Inferior parietal cortex (tissue), 1 donor: Measurements from ENCODE around the gene MGST3.
"Not testable (repeated sequence)": the region's sequence is repeated elsewhere in the genome, so short reads cannot be mapped to it uniquely, and the experiment has no call there.

Experiments
- DNase-seq: peaks from one replicate; pipeline ENCODE4 v3.0.0-alpha.2; 2016; ENCODE audit errors: extremely low spot score

Gene MGST3

DNA sequence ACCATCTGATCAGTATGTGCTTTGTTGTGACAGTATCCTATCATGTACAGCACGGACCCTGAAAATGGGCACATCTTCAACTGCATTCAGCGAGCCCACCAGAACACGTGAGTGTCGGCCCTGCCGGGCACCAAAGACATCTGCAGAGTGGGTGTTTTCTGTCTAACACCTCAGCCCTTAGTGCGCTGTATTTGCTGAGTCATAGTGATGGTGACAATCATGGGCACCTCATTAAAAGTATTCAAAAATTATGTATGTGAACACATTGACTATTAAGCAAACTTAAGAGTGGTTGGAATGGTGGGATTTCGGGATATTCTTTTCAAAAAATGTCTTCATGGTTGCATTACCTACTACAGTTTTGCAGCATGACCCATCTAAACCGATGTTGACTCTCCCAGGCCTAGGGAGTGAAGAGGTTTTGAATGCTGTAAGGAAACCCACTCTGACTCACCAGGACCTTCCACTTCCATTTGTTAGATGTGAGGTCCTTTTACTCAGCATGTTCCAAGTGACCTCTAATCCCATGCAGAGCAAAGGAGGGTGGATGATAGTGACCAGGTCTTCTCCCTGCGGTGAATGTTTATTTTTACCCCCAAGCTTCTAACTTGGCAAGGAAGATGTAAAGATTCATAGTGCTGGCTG, 20.1 kb downstream of the MGST3 start:
- DNase-seq: no peak

DNA sequence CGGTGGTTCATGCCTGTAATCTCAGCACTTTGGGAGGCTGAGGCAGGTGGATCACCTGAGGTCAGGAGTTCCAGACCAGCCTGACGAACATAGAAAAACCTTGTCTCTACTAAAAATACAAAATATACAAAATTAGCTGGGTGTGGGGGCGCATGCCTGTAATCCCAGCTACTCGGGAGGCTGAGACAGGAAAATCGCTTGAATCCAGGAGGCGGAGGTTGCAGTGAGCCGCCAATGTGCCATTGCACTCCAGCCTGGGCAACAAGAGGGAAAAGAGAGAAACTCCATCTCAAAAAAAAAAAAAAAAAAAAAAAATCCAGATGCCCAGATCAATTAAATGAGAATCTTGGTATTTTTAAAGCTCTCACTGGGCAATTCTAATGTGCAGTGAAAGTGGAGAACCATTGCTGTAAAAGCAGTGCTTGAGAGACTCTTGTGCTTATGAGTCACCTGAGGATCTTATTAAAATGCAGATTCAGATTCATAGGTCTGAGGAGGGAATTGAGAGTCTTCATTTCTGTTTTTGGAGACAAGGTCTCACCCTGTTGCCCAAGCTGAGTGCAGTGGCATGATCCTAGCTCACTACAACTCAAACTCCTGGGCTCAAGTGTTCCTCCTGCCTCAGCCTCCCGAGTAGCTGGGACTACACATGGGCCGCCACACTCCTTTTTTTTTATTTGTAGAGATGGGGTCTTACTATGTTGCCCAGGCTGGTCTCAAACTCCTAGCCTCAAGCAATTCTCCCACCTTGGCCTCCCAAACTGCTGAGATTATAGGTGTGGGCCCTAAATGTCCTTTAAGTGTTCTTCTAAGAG, 27.9 kb downstream of the MGST3 start:
- DNase-seq: not testable (repeated sequence)

DNA sequence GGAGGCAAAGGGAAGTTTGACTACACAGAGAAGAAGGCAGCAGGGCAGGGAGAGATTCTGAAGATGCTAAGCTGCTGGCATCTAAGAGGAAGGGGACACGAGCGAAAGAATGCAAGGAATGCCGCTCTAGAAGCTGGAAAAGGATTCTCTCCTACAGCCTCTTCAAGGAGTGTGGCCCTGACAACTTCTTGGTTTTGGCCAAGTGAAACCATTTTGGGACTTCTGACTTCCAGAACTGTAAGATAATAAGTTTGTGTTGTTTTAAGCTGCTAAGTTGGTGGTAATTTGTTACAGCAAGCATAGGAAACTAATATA, 28.5 kb downstream of the MGST3 start:
- DNase-seq: no peak

DNA sequence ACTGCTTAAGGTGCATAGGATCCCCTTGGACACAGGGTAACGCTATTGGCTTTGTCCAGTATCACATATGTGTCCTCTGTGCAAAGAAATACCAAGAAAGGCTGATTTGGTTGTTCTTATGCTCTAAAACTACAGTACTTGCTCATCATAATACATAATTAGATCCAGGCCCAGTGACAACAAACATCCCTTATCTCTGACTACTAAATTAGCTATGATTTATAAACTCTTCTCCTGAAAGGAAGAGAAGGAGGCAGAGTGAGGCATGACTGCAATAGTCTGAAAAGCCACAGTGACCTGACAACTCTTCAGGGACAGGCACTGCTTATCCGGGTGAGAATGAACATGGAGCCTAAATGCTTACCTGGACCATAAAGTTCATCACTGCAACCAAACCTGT, 30.7 kb downstream of the MGST3 start:
- DNase-seq: no peak

DNA sequence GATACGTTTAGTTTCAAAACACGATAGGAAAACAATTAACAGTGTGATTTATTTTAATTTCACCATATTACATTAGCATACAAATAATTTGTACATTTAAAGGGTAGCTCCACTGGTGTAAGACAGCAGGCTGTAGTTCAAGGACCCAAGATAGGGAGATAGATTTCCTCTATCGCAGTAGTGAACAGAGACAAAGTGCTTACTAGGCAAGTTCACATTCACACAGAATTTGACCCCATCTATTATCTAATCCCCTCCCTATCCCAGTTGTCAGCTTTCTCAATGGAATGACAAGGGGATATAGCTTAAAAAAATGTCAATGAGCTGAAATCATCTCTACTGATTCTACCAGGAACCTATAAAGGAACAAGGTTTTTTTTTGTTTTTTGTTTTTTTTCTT, 31.2 kb downstream of the MGST3 start:
- no peak for DNase-seq

DNA sequence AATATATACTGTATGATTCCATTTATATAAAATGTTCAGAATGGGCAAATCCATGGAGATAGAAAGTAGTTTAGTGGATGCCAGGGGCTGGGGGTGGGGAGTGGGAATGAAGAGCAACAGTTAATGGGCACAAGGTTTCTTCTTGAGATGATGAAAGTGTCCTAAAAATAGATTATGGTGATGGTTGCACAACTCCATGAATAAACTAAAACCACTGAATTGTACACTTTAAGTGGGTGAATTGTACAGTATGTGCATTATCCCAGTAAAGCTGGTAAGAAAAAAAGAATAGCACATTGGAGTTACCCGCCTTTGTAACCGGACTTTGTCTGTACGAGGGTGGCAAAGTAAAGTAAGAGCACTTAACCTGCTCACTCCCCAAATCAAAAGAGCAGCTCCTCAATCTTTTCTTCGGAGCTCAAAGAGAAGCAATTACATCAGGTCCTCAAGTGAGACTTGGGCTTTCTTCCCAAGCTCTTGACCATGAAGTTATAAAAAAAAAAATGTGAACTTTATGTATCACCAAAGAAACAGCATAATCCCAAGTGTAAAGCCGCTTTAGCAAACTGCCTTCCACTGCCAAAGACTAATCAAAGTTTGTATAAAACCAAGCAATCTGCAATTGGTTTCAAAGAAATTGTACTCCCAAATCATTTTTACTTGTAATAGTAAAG, 35.3 kb downstream of the MGST3 start:
- no peak for DNase-seq

DNA sequence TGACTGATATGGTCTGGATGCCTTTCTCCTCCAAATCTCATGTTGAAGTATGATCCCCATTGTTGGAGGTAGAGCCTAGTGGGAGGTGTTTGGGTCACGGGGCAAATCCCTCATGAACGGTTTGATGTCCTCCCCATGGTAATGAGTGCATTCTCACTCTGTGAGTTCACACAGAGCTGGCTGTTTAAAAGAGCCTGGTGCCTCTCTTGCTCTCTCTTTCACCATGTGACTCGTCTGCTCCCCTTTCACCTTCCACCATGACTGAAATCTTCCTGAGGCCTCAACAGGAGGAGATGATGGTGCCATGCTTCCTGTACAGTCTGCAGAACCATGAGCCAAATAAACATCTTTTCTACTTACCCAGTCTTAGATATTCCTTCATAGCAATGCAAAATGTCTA, 37.1 kb downstream of the MGST3 start:
- DNase-seq: no peak

DNA sequence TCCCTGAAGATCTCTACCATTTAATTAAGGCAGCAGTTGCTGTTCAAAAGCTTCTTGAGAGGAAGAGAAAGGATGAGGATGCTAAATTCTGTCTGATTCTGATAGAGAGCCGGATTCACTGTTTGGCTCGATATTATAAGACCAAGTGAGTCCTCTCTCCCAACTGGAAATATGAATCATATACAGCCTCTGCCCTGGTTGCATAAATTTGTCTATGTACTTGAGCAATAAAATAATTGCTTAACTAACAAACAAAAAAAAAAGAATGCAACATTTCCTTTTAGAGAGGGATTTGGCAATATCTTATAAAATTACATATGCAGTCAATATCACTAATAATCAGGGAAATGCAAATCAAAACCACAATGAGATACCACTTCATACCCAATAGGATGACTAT, 40.5 kb downstream of the MGST3 start:
- no peak for DNase-seq

DNA sequence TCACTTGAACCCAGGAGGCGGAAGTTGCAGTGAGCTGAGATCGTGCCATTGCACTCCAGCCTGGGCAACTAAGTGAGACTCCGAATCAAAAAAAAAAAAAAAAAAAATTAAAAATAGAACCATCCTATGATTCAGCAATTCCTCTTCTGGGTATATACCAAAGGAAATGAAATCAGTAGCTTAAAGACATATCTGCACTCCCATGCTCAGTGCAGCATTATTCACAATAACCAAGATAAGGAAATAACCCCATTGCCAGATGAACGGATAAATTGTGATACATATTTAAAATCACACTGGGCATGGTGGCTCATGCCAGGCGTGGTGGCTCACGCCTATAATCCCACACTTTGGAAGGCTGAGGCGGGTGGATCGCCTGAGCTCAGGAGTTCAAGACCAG, 43.6 kb downstream of the MGST3 start:
- DNase-seq: no peak

DNA sequence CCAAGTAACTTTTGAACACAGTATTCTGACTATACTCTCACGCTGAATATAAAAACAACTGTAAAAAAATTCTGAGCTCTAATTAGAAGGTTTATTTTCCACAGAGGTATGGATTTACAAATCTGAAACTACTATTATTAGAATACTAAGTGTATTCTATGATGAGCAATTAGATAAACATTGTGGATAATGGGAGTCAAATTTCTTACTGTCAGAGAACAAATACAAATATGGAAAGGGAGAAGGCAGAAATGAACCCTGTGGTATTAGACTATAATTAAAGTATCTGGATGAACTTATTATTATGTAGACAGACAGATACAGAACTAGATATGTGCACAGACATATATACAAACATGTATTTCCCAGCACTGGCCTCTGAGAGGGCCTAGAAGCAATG, 44.8 kb downstream of the MGST3 start:
- no peak for DNase-seq

DNA sequence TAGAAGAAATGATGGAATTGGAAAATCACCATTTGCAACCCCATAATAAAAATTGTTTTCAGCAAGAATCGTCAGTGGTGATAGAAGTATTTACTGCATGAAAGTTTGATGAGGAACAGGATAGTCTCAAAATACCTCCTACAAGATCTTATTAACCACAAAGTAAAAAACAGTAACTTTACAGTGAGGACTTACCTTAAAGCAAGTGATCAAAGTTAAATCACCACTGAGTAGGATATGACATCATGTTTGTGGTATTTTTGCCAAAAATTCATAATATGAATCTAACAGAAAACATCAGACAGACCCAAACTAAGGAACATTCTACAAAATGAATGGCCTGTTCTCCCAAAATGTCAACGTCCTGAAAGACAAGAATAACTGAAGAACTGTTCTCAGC, 47.5 kb downstream of the MGST3 start:
- no peak for DNase-seq

DNA sequence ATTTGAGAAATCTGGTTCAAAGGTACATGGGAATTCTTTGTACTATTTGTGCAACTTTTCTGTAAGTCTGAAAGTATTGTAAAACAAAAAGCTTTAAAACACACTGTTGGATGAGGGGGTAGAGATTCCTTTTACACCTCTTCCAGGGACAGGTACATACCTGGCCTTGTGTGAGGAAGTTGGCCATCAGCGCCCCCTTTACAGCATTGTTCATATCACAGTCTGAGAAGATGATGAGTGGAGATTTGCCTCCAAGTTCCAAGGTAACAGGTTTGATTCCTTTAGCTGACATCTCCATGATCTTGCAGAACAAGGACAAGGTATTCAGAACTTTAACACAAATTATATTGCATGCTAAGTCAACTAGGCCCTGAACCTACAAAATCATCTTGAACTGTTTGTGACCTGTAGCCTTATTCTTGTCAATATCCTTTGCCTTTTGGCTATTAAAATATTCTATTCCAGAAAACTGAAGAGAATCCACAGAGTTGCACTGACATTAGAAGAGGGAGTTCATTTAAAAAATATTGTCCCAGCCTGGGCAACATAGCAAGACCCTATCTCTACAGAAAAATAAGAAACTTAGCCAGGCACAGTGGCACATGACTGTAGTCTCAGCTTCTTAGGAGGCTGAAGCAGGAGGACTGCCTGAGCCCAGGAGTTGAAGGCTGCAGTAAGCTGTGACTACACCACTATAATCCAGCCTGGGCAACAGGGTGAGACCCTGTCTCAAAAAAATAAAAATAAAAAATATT, 48.4 kb downstream of the MGST3 start:
- no peak for DNase-seq

DNA sequence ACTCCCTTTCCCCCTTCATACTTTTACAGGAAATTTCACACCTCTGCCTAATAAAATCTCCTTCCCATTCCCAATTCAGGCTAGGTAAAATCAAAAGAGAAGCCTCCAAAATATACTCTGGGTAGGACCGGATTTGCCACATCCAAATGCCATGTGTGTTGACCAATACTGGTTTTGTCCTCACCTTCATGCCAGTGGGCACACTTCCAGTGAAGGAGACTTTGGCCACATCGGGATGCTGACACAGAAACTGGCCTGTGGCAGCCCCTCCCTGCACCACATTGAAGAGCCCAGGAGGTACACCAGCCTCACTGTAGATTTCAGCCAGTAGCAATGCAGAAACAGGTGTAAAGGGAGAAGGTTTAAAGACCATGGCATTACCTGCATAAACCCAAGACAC, 49.3 kb downstream of the MGST3 start:
- no peak for DNase-seq

DNA sequence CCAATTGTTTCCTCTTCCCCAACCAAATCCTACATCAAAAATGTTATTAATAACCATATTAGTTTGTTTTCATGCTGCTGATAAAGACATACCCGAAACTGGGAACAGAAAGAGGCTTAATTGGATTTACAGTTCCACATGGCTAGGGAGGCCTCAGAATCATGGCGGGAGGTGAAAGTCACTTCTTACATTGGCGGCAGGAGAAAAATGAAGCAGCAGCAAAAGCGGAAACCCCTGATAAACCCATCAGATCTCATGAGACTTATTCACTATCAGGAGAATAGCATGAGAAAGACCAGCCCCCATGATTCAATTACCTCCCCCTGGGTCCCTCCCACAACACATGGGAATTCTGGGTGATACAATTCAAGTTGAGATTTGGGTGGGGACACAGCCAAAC, 49.7 kb downstream of the MGST3 start:
- not testable (repeated sequence) for DNase-seq

DNA sequence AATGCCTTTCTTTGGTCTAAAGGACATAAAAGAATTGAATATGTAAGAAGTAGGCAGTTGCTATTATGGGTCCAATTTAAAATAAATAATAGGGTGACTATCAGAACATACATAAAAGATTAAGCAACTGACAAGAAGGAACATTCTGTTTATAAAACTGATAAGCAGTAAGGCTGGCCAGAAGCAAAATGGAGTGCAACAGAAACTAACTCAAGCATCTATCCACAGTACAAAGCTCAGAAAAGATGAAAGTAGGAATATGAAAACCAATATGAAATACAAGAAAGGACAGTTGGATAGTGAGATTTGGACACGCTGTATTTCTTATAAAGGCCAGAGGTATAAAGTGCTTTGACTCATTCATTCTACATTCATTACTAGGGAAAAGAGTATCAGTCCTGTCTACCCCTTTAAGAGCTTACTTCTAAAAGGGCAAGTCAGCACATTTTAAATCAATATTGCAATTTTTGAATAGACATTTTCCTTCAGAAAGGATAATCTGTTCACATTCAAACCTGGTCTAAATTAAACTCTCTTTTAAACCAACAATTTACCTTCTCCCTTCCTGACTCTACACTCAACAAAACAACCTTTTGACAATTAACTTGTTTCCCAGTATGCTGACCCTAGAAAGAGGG, 52.9 kb downstream of the MGST3 start:
- DNase-seq: no peak

DNA sequence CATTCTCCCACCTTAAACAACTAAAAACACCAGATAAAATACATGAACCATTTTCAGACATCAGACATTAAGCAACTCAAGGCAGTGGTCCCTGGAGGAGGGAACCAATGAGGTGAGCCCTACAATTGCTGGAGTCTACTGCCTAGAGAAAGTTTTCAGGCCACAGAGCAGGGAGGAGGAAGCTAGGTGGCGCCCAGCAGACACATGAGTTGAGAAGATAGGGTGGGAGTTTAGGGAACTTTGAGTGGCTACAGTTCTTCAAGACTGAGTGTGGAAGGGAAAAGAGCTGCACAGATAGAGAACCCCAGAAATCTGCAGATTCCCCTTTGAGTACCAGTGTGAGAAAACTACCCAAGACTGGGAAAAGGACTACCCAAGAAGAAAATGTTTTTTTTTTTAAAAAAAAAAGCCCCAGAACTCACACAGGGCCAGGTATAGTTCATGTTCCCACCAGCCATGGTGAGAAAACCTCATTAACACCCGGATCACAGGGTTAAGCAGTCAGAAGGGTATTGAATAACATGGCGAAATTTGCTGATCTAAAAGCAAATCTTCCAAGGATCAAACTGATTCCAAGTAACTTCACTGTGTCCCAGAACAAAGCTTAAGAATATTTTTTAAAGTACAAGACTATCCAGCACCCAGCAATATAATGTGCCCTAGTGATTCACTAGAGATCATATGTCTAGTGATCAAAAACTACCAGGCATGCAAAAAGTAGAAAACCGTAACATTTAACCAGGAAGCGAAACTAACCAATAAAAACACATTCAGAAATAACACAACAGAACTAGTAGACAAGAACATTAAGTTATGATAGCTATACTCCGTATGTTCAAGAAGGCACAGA, 55.3 kb downstream of the MGST3 start:
- DNase-seq: no peak

DNA sequence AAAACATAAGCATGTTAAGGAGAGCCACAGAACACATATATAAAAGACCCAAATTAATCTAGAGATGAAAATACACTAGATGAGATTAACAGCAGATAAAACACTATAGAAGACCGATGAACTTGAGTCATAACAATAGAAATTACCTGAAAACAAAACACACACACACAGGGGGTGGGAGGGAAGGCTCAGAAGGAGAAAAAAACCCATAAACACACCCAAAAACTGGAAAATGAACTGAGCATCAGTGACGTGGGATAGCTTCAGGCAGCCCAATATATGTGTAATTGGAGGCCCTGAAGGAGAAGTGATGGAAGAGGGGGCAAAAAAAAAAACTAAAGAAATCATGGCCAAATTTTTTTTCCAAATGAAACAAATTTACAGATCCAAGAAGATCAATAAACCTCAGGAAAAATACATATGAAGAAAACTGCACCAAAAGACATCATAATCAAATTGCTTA, 56.0 kb downstream of the MGST3 start:
- DNase-seq: no peak

DNA sequence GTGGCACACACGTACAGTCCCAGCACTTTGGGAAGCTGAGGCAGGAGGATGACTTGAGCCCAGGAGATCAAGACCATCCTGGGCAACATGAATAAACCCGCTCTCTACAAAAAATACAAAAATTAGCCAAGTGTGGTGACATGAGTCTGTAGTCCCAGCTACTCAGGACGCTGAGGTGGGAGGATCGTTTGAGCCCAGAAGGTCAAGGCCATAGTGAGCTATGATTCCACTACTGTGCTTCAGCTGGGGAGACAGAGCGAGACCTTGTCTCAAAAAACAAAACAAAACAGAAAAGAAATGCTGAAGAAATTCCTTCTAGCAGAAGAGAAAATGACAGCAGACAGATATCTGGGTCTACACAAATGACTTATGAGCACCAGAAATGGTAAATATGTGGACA, 57.0 kb downstream of the MGST3 start:
- no peak for DNase-seq

DNA sequence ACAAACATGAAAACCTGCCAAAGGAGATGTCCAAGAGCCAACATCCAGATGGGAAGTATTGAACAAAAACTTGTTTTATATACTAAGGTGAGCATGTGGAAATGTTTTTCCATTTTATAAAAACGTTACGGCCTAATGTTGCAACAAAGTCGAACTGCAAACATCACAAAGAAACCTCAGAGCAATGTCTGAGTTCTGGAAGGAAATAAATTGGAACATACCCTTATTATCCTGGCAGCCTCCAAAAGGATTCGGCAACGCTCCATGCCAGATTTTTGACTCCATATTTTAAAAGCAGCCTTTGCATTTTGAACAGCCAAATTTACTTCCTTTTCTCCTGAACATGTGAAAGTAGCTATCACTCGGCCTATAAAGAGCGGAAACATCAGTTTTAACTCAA, 64.0 kb downstream of the MGST3 start:
- DNase-seq: no peak

DNA sequence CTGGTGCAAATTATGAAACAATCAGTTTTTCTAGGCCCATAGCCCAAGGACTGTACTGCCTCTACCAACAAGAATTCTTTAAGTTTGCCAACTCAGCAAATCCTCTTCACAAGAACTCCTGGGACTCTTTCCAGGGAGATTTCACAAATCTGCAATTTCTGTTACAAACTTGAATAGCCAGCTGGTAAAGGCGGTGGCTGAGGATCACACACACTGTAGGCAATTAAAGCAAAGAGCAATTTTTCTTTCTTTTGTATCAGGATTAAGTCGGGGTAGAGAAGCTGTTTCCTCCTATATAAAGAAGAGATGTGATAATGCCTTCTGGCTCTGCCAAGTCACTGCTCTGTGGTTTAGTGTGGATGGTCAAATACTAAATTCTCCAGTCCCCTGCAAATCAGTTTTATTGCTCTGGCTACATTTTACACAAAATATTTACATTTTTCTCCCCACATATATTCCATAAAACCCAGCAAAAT, 65.6 kb downstream of the MGST3 start:
- peak; percentile 72 for DNase-seq

DNA sequence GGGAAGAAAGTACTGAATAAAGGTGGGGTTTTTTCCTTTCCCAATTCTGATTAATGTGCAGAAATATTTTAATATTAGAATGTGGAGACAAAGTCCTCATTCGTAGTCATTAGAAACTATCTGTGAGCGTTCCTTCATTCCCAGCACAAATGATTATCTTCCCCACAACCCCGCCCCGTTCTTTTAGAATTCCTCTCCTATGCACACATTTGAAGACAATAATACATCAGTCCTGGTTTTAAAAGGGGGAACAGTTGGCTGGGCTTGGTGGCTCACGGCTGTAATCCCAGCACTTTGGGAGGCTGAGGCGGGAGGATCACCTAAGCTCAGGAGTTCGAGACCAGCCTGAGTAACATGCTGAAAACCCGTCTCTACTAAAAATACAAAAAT, 66.5 kb downstream of the MGST3 start:
- DNase-seq: no peak
